GM12801 (cell line): ENCODE data around the gene SEMA4A.

Source experiments
- TF ChIP-seq, protein P1 (sequence below): IDR thresholded peaks from one replicate; pipeline ENCODE4 v1.5.1; 2011; ENCODE audit warnings: control low read depth; ENCODE audit not compliant: insufficient read length; ENCODE audit errors: extremely low read depth

The SEMA4A gene

GRCh38 chr1:156111355-156111962 is 41.9 kb upstream of the SEMA4A start:
- TF ChIP-seq, protein P1, sequence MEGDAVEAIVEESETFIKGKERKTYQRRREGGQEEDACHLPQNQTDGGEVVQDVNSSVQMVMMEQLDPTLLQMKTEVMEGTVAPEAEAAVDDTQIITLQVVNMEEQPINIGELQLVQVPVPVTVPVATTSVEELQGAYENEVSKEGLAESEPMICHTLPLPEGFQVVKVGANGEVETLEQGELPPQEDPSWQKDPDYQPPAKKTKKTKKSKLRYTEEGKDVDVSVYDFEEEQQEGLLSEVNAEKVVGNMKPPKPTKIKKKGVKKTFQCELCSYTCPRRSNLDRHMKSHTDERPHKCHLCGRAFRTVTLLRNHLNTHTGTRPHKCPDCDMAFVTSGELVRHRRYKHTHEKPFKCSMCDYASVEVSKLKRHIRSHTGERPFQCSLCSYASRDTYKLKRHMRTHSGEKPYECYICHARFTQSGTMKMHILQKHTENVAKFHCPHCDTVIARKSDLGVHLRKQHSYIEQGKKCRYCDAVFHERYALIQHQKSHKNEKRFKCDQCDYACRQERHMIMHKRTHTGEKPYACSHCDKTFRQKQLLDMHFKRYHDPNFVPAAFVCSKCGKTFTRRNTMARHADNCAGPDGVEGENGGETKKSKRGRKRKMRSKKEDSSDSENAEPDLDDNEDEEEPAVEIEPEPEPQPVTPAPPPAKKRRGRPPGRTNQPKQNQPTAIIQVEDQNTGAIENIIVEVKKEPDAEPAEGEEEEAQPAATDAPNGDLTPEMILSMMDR, result no peak

DNA sequence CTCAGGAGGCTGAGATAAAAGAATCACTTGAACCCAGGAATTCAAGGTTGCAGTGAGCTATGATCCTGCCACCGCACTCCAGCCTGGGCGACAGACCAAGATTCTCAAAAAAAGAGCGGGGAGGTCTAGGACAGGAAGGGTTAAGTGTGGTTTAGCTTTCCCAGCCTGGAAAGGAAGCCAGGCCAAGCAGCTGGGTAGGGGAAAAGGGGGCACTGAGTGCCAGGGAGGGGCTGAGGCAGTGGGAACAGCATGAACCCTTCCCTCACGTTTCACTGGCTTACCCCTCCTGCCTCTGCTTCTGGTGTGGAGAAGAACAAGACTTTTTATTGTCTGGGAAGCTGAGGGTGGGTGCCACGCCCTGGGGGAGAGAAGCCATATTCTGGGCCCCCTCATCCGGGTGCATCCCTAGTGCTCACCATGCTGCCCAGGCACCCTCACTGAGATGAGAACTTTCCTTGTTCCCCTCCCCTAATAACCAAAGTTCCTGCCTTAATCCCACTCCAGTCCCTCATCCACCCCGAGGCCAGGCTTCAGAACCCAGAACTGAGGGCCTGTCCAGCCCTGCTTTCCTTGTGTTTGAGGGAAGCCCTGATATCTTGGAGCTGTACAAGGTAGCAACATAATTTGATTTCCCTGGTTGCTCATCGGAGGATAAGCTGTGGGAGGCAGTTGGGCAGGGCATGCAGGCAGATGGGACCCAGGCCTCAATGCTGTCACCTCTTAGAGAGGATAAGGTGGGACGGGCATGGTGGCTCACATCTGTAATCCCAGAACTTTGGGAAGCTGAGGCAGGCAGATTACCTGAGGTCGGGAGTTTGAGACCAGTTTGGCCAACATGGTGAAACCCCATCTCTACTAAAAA is 40.9 kb upstream of the SEMA4A start:
- TF ChIP-seq, protein P1, result no peak

GRCh38 chr1:156113282-156113950 is 40.0 kb upstream of the SEMA4A start:
- TF ChIP-seq, protein P1, result no peak

DNA sequence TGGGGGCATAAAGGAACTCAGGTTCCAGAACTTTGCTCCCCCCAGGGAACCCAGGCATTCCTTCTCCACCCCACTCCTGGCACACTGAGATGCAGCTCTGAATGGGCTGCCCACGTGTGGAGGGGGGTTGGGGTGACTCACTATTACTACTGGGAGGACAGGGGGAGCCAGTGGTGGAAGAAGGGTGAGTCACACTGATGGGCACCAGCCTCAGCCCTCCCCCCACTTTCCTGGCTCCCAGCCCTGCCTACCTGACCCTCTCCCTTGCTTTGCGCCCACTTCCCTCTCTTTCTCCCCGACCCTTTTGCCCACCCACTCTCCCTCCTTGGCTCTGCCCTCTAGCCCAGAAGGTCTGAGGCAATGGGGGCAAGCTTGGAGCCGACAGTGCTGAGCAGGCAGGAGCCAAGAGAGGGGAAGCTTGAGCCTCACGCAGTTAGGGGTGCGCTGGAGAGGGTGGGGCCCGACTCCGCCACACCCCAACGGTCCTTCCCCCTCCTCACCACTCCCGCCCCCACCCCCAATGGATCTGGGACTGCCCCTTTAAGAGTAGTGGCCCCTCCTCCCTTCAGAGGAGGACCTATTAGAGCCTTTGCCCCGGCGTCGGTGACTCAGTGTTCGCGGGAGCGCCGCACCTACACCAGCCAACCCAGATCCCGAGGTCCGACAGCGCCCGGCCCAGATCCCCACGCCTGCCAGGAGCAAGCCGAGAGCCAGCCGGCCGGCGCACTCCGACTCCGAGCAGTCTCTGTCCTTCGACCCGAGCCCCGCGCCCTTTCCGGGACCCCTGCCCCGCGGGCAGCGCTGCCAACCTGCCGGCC is 39.1 kb upstream of the SEMA4A start, which contains the start of gene LMNA:
TSS of gene LMNA (plus strand) at position 611 of the 818 bp plus-strand sequence. CDS start 208 bp downstream, outside the sequence.
- TF ChIP-seq, protein P1, result no peak

GRCh38 chr1:156114919-156115513 is 38.4 kb upstream of the SEMA4A start:
- TF ChIP-seq, protein P1, result no peak

DNA sequence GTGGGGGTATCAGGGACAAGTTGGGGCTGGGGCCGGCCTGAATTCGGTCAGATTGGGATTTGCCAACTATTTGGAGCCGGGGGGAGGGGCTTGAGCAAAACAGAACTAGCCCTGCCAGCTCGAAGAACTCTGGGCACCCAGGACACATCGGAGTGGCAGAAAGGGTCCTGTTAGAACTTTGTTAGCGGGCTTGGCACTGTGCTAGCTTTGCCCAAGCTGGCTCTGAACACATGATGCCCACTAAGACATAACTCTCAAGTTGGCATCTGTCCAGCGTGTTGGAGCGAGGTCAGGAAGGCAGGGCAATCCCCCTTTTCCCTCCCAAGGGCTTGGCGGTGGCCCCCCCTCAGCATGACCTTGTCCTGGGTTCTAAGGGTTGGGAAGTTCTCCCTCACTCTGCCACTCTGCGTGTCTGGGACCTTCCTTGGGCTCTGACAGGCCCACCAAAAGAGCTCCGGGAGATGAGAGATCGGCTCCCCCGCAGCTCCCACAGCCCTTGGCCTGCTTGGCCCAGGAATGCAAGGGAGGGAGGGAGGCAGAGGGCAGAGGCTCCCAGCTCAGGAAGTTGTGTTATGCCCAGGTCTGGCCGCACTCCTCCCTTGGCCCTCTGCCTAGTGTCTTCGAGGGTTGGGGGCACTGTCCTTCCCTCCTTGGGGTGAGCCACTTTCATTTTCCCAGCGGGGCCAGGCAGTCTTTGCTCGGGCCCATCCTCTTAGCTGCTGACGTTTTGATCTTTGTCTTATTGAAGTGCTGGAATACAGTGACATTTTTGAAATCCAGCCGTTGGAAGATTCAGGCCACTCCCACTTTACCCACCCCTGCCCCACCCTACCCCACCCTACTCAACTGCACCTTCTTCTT is 37.6 kb upstream of the SEMA4A start:
- TF ChIP-seq, protein P1, result no peak
